Tibial nerve (tissue), 4 donors: Measurements from ENCODE around the gene ARMC8.

Experiments used
- EP300 ChIP-seq, 2 donors: sonication (generic); formaldehyde crosslinking; IDR thresholded peaks; one replicate each; pipeline ENCODE4 v1.6.1; 2017; ENCODE audit warnings: antibody characterized with exemption in 2 of 2, mild to moderate bottlenecking in 1 of 2
- POLR2A ChIP-seq, 2 donors: fragments of 450-650 bp; IDR thresholded peaks; one replicate each; pipeline ENCODE4 v1.6.1; 2017; ENCODE audit warnings: antibody characterized with exemption in 2 of 2, mild to moderate bottlenecking in 2 of 2, moderate library complexity in 2 of 2
- TF ChIP-seq, protein P1 (sequence below), 5 experiments: fragments of 200-600 bp in 3 of 5; fragments of 450-650 bp in 2 of 5; sonication (generic) in 3 of 5; IDR thresholded peaks; one replicate each; pipeline ENCODE4 v1.5.1; 2016 to 2019; ENCODE audit warnings: antibody characterized with exemption in 5 of 5, mild to moderate bottlenecking in 3 of 5, moderate library complexity in 2 of 5

GRCh38 chr3:138300647-138301046, 113.5 kb downstream of the ARMC8 start:
- TF ChIP-seq, protein P1, sequence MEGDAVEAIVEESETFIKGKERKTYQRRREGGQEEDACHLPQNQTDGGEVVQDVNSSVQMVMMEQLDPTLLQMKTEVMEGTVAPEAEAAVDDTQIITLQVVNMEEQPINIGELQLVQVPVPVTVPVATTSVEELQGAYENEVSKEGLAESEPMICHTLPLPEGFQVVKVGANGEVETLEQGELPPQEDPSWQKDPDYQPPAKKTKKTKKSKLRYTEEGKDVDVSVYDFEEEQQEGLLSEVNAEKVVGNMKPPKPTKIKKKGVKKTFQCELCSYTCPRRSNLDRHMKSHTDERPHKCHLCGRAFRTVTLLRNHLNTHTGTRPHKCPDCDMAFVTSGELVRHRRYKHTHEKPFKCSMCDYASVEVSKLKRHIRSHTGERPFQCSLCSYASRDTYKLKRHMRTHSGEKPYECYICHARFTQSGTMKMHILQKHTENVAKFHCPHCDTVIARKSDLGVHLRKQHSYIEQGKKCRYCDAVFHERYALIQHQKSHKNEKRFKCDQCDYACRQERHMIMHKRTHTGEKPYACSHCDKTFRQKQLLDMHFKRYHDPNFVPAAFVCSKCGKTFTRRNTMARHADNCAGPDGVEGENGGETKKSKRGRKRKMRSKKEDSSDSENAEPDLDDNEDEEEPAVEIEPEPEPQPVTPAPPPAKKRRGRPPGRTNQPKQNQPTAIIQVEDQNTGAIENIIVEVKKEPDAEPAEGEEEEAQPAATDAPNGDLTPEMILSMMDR (IDR thresholded peaks at IDR 0.05), result no peak
- no peak for TF ChIP-seq POLR2A (IDR thresholded peaks at IDR 0.05)
- no peak for TF ChIP-seq EP300 (IDR thresholded peaks at IDR 0.05)
